Measurements from ENCODE around the gene ERC1. TPM values are rescaled to one million over a fixed set of nuclear protein-coding genes. Genes with fewer than 3 reads are reported as not detected.

The ERC1 gene
- total RNA-seq, 1 experiment from 2014 or later, result 12.3 TPM

GRCh38 chr12:1019283-1019682, 28.3 kb downstream of the ERC1 start:
- H3K9me3 ChIP-seq (ENCODE audit: low read length), result no peaks in the 10 kb centered on the region
- H3K27me3 ChIP-seq (ENCODE audit: low read length), result no peaks in the 10 kb centered on the region
- no peaks in the 10 kb centered on the region for H3K4me1 ChIP-seq (ENCODE audit: insufficient read depth, low read length)
- no peak for DNase-seq
- CTCF ChIA-PET, result no interaction called here
- no peaks in the 10 kb centered on the region for H3F3A ChIP-seq (ENCODE audit: low read length, unreplicated experiment)
- H3K27ac ChIP-seq (ENCODE audit: low read length), result no peak overlapping the region
- no peak overlapping the region for H3K4me2 ChIP-seq (ENCODE audit: low read length)
- H3K4me3 ChIP-seq (ENCODE audit: low read length), result no peak overlapping the region
- no peaks in the 10 kb centered on the region for H3K9me2 ChIP-seq (replicated peaks; ENCODE audit: low read length)
- H3K9ac ChIP-seq (ENCODE audit: low read length), result no peak overlapping the region
- no TSS peak for BruUV-seq (replicated peaks)
- no peak overlapping the region for H2AFZ ChIP-seq (ENCODE audit: low read length)
- intact Hi-C loops (cut with micrococcal nuclease), result no loop called here
- no peaks in the 10 kb centered on the region for H4K20me1 ChIP-seq (ENCODE audit: low read length)
- no peaks in the 10 kb centered on the region for H3K36me3 ChIP-seq (ENCODE audit: low read depth, low read length)
- no peak for TF ChIP-seq EZH2 (IDR thresholded peaks at IDR 0.05; ENCODE audit: low read length, unreplicated experiment)
- no peak for TF ChIP-seq EZH2phosphoT487 (IDR thresholded peaks at IDR 0.05; ENCODE audit: borderline replicate concordance, low read length)
- no peak for TF ChIP-seq CTCF (conservative IDR thresholded peaks at IDR 0.05; ENCODE audit: low read depth, low read length)
- no peak for ATAC-seq
- 0 out of 2 replicates have a peak, but pooled peaks cover 5% of the 10 kb centered on the region for H3K79me2 ChIP-seq (ENCODE audit: low read length)
- POLR2A ChIA-PET (ENCODE audit: unreplicated experiment), result no interaction called here

- no peaks in the 10 kb centered on the region for H4K20me1 ChIP-seq (ENCODE audit: low read length)
- 0 out of 2 replicates have a peak, but pooled peaks cover 5% of the 10 kb centered on the region for H3K79me2 ChIP-seq (ENCODE audit: low read length)
- no peak for DNase-seq
- H3K27ac ChIP-seq (ENCODE audit: low read length), result no peak overlapping the region
- H3K4me3 ChIP-seq (ENCODE audit: low read length), result no peak overlapping the region
- no peak for ATAC-seq
- ChIA-PET CTCF (no interaction called here), POLR2A (ENCODE audit: unreplicated experiment) (no interaction called here)
- intact Hi-C loops (cut with micrococcal nuclease), result no loop called here
- H3K4me1 ChIP-seq (ENCODE audit: insufficient read depth, low read length), result no peaks in the 10 kb centered on the region
- BruUV-seq (replicated peaks), result no TSS peak
- H3K27me3 ChIP-seq (ENCODE audit: low read length), result no peaks in the 10 kb centered on the region
- H2AFZ ChIP-seq (ENCODE audit: low read length), result no peak overlapping the region
- no peak overlapping the region for H3K4me2 ChIP-seq (ENCODE audit: low read length)
- no peaks in the 10 kb centered on the region for H3F3A ChIP-seq (ENCODE audit: low read length, unreplicated experiment)
- H3K9me2 ChIP-seq (replicated peaks; ENCODE audit: low read length), result no peaks in the 10 kb centered on the region
- H3K36me3 ChIP-seq (ENCODE audit: low read depth, low read length), result no peaks in the 10 kb centered on the region
- TF ChIP-seq EZH2 (IDR thresholded peaks at IDR 0.05; ENCODE audit: low read length, unreplicated experiment) (no peak), CTCF (conservative IDR thresholded peaks at IDR 0.05; ENCODE audit: low read depth, low read length) (no peak), EZH2phosphoT487 (IDR thresholded peaks at IDR 0.05; ENCODE audit: borderline replicate concordance, low read length) (no peak)
- H3K9ac ChIP-seq (ENCODE audit: low read length), result no peak overlapping the region
- H3K9me3 ChIP-seq (ENCODE audit: low read length), result no peaks in the 10 kb centered on the region
Measured at GRCh38 chr12:1020389-1020788, 29.4 kb downstream of the ERC1 start.

- no peak overlapping the region for H2AFZ ChIP-seq (ENCODE audit: low read length)
- BruUV-seq (replicated peaks), result no TSS peak
- CTCF ChIA-PET, result no interaction called here
Measured at GRCh38 chr12:1022032-1022970, 31.3 kb downstream of the ERC1 start.

More at GRCh38 chr12:1022032-1022970, 31.3 kb downstream of the ERC1 start:
- Histone ChIP-seq H3K27ac (ENCODE audit: low read length) (no peak overlapping the region), H3K79me2 (ENCODE audit: low read length) (0 out of 2 replicates have a peak, but pooled peaks cover 3% of the 10 kb centered on the region), H3K36me3 (ENCODE audit: low read depth, low read length) (no peaks in the 10 kb centered on the region), H3K9me2 (replicated peaks; ENCODE audit: low read length) (no peaks in the 10 kb centered on the region), H3K9me3 (ENCODE audit: low read length) (no peaks in the 10 kb centered on the region), H4K20me1 (ENCODE audit: low read length) (no peaks in the 10 kb centered on the region), H3K4me2 (ENCODE audit: low read length) (no peak overlapping the region), H3K4me3 (ENCODE audit: low read length) (no peak overlapping the region), H3K9ac (ENCODE audit: low read length) (no peak overlapping the region), H3K4me1 (ENCODE audit: insufficient read depth, low read length) (no peaks in the 10 kb centered on the region), H3F3A (ENCODE audit: low read length, unreplicated experiment) (no peaks in the 10 kb centered on the region), H3K27me3 (ENCODE audit: low read length) (no peaks in the 10 kb centered on the region)
- POLR2A ChIA-PET (ENCODE audit: unreplicated experiment), result no interaction called here
- DNase-seq (no peak), ATAC-seq (no peak)
- intact Hi-C loops (cut with micrococcal nuclease), result no loop called here
- no peak for TF ChIP-seq EZH2phosphoT487 (IDR thresholded peaks at IDR 0.05; ENCODE audit: borderline replicate concordance, low read length)
- no peak for TF ChIP-seq CTCF (conservative IDR thresholded peaks at IDR 0.05; ENCODE audit: low read depth, low read length)
- no peak for TF ChIP-seq EZH2 (IDR thresholded peaks at IDR 0.05; ENCODE audit: low read length, unreplicated experiment)
